K562 (cell line): ENCODE measurements around the gene B3GALT4. TPM values are rescaled to one million over a fixed set of nuclear protein-coding genes. Genes with fewer than 3 reads are reported as not detected.

Experiments
- ADNP ChIP-seq: fragments of 200-800 bp; sonication (Bioruptor generic); IDR thresholded peaks from 2 replicates; pipeline ENCODE4 v1.6.1; 2016; ENCODE audit warnings: missing genetic modification characterization, missing compliant biosample characterization
- BRCA1 ChIP-seq, 2 experiments: fragments of 450-650 bp in 1 of 2; sonication (generic) in 1 of 2; formaldehyde crosslinking in 1 of 2; IDR thresholded peaks; 2 replicates each; pipeline versions ENCODE4 v1.5.0 to v1.6.1; 2017 to 2020; ENCODE audit warnings: mild to moderate bottlenecking in 1 of 2, missing genetic modification reagents in 1 of 2
- CCAR2 ChIP-seq: fragments of 200-400 bp; formaldehyde crosslinking; IDR thresholded peaks from 2 replicates; pipeline ENCODE4 v1.6.1; 2017; ENCODE audit warnings: mild to moderate bottlenecking, low read depth, low read length
- EP400 ChIP-seq: fragments of 450-650 bp; IDR thresholded peaks from 2 replicates; pipeline ENCODE4 v1.6.1; 2017; ENCODE audit warnings: antibody characterized with exemption, mild to moderate bottlenecking, moderate library complexity
- MTA3 ChIP-seq: fragments of 450-650 bp; formaldehyde crosslinking; IDR thresholded peaks from 2 replicates; pipeline ENCODE4 v1.6.1; 2017; ENCODE audit warnings: mild to moderate bottlenecking, borderline replicate concordance
- MYNN ChIP-seq, 2 experiments: sonication (generic); formaldehyde crosslinking in 1 of 2; IDR thresholded peaks; 2 replicates each; pipeline versions ENCODE4 v1.5.0 to v1.6.1; 2016 to 2020; ENCODE audit warnings: antibody characterized with exemption in 1 of 2, missing genetic modification reagents in 1 of 2
- PHF20 ChIP-seq: fragments of 450-650 bp; IDR thresholded peaks from 2 replicates; pipeline ENCODE4 v1.6.1; 2018; ENCODE audit not compliant: partially characterized antibody
- PHF8 ChIP-seq: fragments of 200-600 bp; sonication (generic); IDR thresholded peaks from 2 replicates; pipeline ENCODE4 v1.6.1; 2012; ENCODE audit warnings: mixed run types, mild to moderate bottlenecking, inconsistent platforms, low read length, moderate library complexity, borderline replicate concordance
- PHTF2 ChIP-seq: fragments of 250-450 bp; sonication (Bioruptor Pico); IDR thresholded peaks from 2 replicates; pipeline ENCODE4 v1.5.0; 2021; ENCODE audit warnings: mild to moderate bottlenecking
- RFX5 ChIP-seq: IDR thresholded peaks from 2 replicates; pipeline ENCODE4 v1.6.1; 2011; ENCODE audit warnings: low read depth, mild to moderate bottlenecking, improper control_type of control experiment, low read length
- SMARCA4 ChIP-seq: fragments of 450-650 bp; IDR thresholded peaks from 2 replicates; pipeline ENCODE4 v1.6.1; 2016
- SPI1 ChIP-seq: IDR thresholded peaks from 2 replicates; pipeline ENCODE4 v1.6.1; 2011; ENCODE audit warnings: low read depth, low read length, control low read depth, borderline replicate concordance
- TCF7L2 ChIP-seq: fragments of 150-350 bp; IDR thresholded peaks from 2 replicates; pipeline ENCODE4 v1.6.1; 2016; ENCODE audit warnings: low read depth, mild to moderate bottlenecking, low read length, moderate library complexity
- TRIM24 ChIP-seq, 2 experiments: fragments of 450-650 bp; IDR thresholded peaks; 2 replicates each; pipeline ENCODE4 v1.6.1; 2016
- ZNF282 ChIP-seq: sonication (generic); formaldehyde crosslinking; IDR thresholded peaks from 2 replicates; pipeline ENCODE4 v1.8.1; 2023; ENCODE audit warnings: missing genetic modification reagents
- ZNF384 ChIP-seq: IDR thresholded peaks from 2 replicates; pipeline ENCODE4 v1.6.1; 2012; ENCODE audit warnings: low read depth, low read length, improper control_type of control experiment
- polyA plus RNA-seq, 8 experiments: library from polyadenylated mRNA; depleted of rRNA in 4 of 8; stranded (reverse) in 5 of 8; unstranded in 3 of 8; fragments of >200 nt; fragmentation: Nextera tagmentation in 2 of 8; fragmentation: Illumina TruSeq in 1 of 8; extraction: Ambion mirVana in 2 of 8; extraction: Trizol in 1 of 8; gene quantifications; 2 replicates each; pipeline versions ENCODE4 v1.2.1 to v1.2.3, GENCODE V29; 2011 to 2014; ENCODE audit warnings: inconsistent platforms in 1 of 8, missing spikeins in 1 of 8
- total RNA-seq, 7 experiments: library from RNA; depleted of rRNA in 6 of 7; stranded (reverse); fragments of >200 nt in 6 of 7; fragmentation: Illumina TruSeq in 2 of 7; extraction: Trizol in 2 of 7; gene quantifications; 2 replicates each; pipeline versions ENCODE4 v1.2.1 to v1.2.3, GENCODE V29; 2011 to 2021; ENCODE audit warnings: low replicate concordance in 1 of 7
- TF ChIP-seq, protein P1 (sequence below): IDR thresholded peaks from 3 replicates; pipeline ENCODE4 v1.6.1; 2011; ENCODE audit warnings: borderline replicate concordance, mild to moderate bottlenecking, moderate library complexity; ENCODE audit not compliant: insufficient read length; ENCODE audit errors: extremely low read depth
- TF ChIP-seq, protein P2 (sequence below), 2 experiments: fragments of 450-650 bp in 1 of 2; sonication (generic) in 1 of 2; formaldehyde crosslinking in 1 of 2; IDR thresholded peaks in 1 of 2; conservative IDR thresholded peaks in 1 of 2; 2 replicates each; pipeline versions ENCODE4 v1.6.1 to v1.8.1; 2016 to 2023; ENCODE audit warnings: mild to moderate bottlenecking in 2 of 2, moderate library complexity in 2 of 2, inconsistent platforms in 1 of 2, missing genetic modification reagents in 1 of 2
- TF ChIP-seq, protein P3 (sequence below): sonication (generic); formaldehyde crosslinking; IDR thresholded peaks from 2 replicates; pipeline ENCODE4 v1.8.0; 2023; ENCODE audit warnings: missing genetic modification reagents, mild to moderate bottlenecking, borderline replicate concordance

The B3GALT4 gene
- total and polyA plus RNA-seq, 9 of the 15 experiments (the other 6 are each of a cell fraction or from before 2014, with no cell fraction given): 0.11 to 1.3 (median 0.53) TPM; not detected in 1

DNA sequence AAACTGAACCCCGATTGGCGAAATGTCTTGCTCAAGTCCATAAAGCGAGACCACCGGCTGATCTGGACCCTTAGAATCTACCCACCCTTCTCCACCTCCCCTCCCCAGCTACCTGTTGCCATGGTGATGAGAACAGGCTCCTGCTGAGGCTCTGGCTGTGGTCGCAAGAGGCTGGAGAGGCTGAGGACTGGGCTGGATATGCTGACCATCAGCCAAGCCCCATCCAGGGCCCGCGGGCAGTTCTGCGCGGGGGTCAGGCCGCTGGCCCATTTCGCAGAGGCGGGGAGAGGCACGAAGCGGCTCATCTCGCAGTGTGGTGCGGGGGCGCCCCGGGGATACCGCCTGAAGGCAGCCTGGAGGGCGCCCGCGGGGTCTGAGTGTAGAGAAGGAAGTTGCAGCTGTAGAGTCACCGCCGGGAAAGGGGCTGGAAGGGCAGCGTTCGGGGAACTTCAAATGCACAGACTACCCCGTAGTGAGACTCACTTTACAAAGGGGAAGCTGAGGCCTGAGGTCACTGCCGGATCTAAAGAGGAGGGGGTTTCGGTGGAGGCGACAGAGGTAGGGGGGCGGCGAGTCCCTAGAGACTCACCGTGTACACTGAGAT, 36.3 kb downstream of the B3GALT4 start (continued):
- TF ChIP-seq, protein P1, sequence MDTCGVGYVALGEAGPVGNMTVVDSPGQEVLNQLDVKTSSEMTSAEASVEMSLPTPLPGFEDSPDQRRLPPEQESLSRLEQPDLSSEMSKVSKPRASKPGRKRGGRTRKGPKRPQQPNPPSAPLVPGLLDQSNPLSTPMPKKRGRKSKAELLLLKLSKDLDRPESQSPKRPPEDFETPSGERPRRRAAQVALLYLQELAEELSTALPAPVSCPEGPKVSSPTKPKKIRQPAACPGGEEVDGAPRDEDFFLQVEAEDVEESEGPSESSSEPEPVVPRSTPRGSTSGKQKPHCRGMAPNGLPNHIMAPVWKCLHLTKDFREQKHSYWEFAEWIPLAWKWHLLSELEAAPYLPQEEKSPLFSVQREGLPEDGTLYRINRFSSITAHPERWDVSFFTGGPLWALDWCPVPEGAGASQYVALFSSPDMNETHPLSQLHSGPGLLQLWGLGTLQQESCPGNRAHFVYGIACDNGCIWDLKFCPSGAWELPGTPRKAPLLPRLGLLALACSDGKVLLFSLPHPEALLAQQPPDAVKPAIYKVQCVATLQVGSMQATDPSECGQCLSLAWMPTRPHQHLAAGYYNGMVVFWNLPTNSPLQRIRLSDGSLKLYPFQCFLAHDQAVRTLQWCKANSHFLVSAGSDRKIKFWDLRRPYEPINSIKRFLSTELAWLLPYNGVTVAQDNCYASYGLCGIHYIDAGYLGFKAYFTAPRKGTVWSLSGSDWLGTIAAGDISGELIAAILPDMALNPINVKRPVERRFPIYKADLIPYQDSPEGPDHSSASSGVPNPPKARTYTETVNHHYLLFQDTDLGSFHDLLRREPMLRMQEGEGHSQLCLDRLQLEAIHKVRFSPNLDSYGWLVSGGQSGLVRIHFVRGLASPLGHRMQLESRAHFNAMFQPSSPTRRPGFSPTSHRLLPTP: no peak
- TF ChIP-seq RFX5 (no peak), PHF8 (no peak), ZNF384 (no peak), SPI1 (0 out of 2 replicates have a peak, but pooled peaks have one; percentile 28), BRCA1 (IDR thresholded peaks at IDR 0.05) (no peak), BRCA1 (CRISPR knock-in tag; IDR thresholded peaks at IDR 0.05) (no peak), PHTF2 (no peak), TRIM24 (IDR thresholded peaks at IDR 0.05) (no peak), MYNN (IDR thresholded peaks at IDR 0.05) (no peak), MYNN (CRISPR knock-in tag; IDR thresholded peaks at IDR 0.05) (no peak), ADNP (tag) (no peak), PHF20 (no peak), MTA3 (peak; percentile 22; the same call in 1 of the 2 replicates), TCF7L2 (no peak), CCAR2 (no peak), SMARCA4 (no peak), EP400 (no peak; the same call in 1 of the 2 replicates), ZNF282 (CRISPR knock-in tag) (no peak; the same call in 1 of the 2 replicates)
- TF ChIP-seq, protein P2, sequence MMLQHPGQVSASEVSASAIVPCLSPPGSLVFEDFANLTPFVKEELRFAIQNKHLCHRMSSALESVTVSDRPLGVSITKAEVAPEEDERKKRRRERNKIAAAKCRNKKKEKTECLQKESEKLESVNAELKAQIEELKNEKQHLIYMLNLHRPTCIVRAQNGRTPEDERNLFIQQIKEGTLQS (IDR thresholded peaks at IDR 0.05): no peak
- TF ChIP-seq, protein P2 (CRISPR knock-in tag; conservative IDR thresholded peaks at IDR 0.05): no peak
- TF ChIP-seq, protein P3, sequence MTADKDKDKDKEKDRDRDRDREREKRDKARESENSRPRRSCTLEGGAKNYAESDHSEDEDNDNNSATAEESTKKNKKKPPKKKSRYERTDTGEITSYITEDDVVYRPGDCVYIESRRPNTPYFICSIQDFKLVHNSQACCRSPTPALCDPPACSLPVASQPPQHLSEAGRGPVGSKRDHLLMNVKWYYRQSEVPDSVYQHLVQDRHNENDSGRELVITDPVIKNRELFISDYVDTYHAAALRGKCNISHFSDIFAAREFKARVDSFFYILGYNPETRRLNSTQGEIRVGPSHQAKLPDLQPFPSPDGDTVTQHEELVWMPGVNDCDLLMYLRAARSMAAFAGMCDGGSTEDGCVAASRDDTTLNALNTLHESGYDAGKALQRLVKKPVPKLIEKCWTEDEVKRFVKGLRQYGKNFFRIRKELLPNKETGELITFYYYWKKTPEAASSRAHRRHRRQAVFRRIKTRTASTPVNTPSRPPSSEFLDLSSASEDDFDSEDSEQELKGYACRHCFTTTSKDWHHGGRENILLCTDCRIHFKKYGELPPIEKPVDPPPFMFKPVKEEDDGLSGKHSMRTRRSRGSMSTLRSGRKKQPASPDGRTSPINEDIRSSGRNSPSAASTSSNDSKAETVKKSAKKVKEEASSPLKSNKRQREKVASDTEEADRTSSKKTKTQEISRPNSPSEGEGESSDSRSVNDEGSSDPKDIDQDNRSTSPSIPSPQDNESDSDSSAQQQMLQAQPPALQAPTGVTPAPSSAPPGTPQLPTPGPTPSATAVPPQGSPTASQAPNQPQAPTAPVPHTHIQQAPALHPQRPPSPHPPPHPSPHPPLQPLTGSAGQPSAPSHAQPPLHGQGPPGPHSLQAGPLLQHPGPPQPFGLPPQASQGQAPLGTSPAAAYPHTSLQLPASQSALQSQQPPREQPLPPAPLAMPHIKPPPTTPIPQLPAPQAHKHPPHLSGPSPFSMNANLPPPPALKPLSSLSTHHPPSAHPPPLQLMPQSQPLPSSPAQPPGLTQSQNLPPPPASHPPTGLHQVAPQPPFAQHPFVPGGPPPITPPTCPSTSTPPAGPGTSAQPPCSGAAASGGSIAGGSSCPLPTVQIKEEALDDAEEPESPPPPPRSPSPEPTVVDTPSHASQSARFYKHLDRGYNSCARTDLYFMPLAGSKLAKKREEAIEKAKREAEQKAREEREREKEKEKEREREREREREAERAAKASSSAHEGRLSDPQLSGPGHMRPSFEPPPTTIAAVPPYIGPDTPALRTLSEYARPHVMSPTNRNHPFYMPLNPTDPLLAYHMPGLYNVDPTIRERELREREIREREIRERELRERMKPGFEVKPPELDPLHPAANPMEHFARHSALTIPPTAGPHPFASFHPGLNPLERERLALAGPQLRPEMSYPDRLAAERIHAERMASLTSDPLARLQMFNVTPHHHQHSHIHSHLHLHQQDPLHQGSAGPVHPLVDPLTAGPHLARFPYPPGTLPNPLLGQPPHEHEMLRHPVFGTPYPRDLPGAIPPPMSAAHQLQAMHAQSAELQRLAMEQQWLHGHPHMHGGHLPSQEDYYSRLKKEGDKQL (CRISPR knock-in tag): peak; percentile 31; the same call in 1 of the 2 replicates
